Body of pancreas (tissue), 4 donors: Measurements from ENCODE around the gene KLF15. TPM values are rescaled to one million over a fixed set of nuclear protein-coding genes. Genes with fewer than 3 reads are reported as not detected.

Experiments used
- ATAC-seq: fragments of 150-250 bp; one replicate; pipeline ENCODE4 v1.9.1; 2016
- DNase-seq, 4 donors: peaks; one replicate each; pipeline ENCODE4 v3.0.0-alpha.2; 2019
- H3K27ac ChIP-seq, 4 donors: fragments of 200-600 bp; sonication (generic); 1 replicate in 3 of 4; 2 replicates in 1 of 4; pipeline versions ENCODE4 v1.5.1 to v1.6.1; 2016 to 2019; ENCODE audit warnings: mild to moderate bottlenecking in 1 of 4, mixed read lengths in 1 of 4, moderate library complexity in 1 of 4
- H3K27me3 ChIP-seq, 2 donors: fragments of 200-600 bp; sonication (generic); one replicate each; pipeline ENCODE4 v1.6.0; 2016; ENCODE audit warnings: mild to moderate bottlenecking in 1 of 2
- H3K36me3 ChIP-seq, 2 donors: fragments of 200-600 bp; sonication (generic); replicated peaks in 1 of 2; 2 replicates each; pipeline ENCODE4 v1.5.1; 2016; ENCODE audit warnings: low read depth in 2 of 2; ENCODE audit not compliant: insufficient read depth in 1 of 2
- H3K4me1 ChIP-seq: fragments of 200-600 bp; sonication (generic); one replicate; pipeline ENCODE4 v1.6.0; 2016
- H3K4me3 ChIP-seq, 2 donors: fragments of 200-600 bp; sonication (generic); 1 replicate in 1 of 2; 2 replicates in 1 of 2; pipeline ENCODE4 v1.5.1; 2016 to 2019
- H3K9me3 ChIP-seq, 3 donors: fragments of 200-600 bp; sonication (generic); 1 replicate in 2 of 3; 2 replicates in 1 of 3; pipeline ENCODE4 v1.5.1; 2016
- POLR2A ChIP-seq, 3 donors: fragments of 450-650 bp; IDR thresholded peaks; one replicate each; pipeline ENCODE4 v1.6.1; 2016; ENCODE audit warnings: antibody characterized with exemption in 3 of 3, mild to moderate bottlenecking in 2 of 3
- WGBS, 2 donors: methylation state at CpG; one replicate each; pipeline ENCODE4 v1.1.5; 2017; 5-methylcytosine and 5-hydroxymethylcytosine counted together
- intact Hi-C: fragments of 100-400 bp; cut with DNase I; formaldehyde crosslinking; loops from one replicate; pipeline ENCODE4 v1.15.1; 2023
- total RNA-seq, 2 donors: library from RNA; depleted of rRNA; stranded (reverse); fragments of >200 nt; gene quantifications; one replicate each; pipeline ENCODE4 v1.1.0, GENCODE V29; 2016
- TF ChIP-seq, protein P1 (sequence below), 7 experiments: fragments of 450-650 bp in 4 of 7; fragments of 200-600 bp in 3 of 7; sonication (generic) in 3 of 7; IDR thresholded peaks; one replicate each; pipeline ENCODE4 v1.5.1; 2016 to 2019; ENCODE audit warnings: antibody characterized with exemption in 7 of 7

The KLF15 gene
- total RNA-seq, 2 donors from 2014 or later, result 37.4 to 40.2 TPM

DNA sequence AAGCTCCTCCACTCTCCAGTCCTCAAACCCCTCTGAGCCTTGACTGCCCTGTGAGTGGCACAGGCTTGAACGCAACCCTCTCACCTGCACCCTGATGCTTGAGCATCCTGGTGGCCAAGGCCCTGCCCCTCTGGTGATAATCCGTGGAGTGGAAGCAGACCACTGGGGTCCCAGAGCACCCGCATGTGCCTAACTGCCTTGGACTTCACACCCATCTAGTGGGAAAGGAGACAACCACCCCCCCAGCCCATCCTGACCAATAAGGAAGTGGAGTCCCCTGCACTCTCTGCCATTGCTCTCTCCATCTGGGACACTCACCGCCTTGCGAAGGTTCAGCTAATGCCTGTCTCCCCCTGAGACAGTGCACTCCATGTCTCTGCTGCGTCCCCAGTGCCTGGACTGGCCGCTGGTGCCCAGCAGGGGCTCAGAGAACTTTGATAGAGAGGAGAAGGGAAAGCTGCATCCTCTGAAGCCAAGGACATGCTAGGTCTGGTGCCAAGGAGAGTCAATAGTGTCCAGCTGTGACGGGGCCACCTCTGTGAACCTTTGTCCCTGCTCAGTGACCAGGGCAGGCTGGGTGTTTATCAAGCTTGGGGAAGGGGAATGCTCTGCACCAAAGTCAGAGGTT is 3.4 kb downstream of the KLF15 start:
- ATAC-seq, result no peak
- intact Hi-C loops, result loop anchor here (10.0 kb wide), 1 partner anchor 101 kb away; no protein-coding TSS in a partner anchor
- no peaks in the 10 kb centered on the region for H3K27me3 ChIP-seq
- H3K9me3 ChIP-seq, result no peaks in the 10 kb centered on the region
- peak overlapping the region in 3 of 4 donors; percentile 6 to 99 (median 98) for H3K27ac ChIP-seq
- no peak for TF ChIP-seq POLR2A (IDR thresholded peaks at IDR 0.05)
- TF ChIP-seq, protein P1, sequence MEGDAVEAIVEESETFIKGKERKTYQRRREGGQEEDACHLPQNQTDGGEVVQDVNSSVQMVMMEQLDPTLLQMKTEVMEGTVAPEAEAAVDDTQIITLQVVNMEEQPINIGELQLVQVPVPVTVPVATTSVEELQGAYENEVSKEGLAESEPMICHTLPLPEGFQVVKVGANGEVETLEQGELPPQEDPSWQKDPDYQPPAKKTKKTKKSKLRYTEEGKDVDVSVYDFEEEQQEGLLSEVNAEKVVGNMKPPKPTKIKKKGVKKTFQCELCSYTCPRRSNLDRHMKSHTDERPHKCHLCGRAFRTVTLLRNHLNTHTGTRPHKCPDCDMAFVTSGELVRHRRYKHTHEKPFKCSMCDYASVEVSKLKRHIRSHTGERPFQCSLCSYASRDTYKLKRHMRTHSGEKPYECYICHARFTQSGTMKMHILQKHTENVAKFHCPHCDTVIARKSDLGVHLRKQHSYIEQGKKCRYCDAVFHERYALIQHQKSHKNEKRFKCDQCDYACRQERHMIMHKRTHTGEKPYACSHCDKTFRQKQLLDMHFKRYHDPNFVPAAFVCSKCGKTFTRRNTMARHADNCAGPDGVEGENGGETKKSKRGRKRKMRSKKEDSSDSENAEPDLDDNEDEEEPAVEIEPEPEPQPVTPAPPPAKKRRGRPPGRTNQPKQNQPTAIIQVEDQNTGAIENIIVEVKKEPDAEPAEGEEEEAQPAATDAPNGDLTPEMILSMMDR (IDR thresholded peaks at IDR 0.05), result no peak
- H3K4me1 ChIP-seq, result peaks cover 81% of the 10 kb centered on the region
- DNase-seq, result peak in 1 of 4 donors; percentile 53
- H3K4me3 ChIP-seq, result no peak overlapping the region
- WGBS, 2 donors, result 45 to 71% methylated on average over 7 to 8 of the region's 8 CpGs
- H3K36me3 ChIP-seq, result peaks cover 0 to 1% of the 10 kb centered on the region in 2 donors

- Histone ChIP-seq H3K4me3 (no peak overlapping the region), H3K4me1 (peaks cover 83% of the 10 kb centered on the region), H3K36me3 (peaks cover 0 to 1% of the 10 kb centered on the region in 2 donors), H3K9me3 (no peaks in the 10 kb centered on the region), H3K27ac (no peak overlapping the region), H3K27me3 (no peaks in the 10 kb centered on the region)
- DNase-seq, result peak in 3 of 4 donors; percentile 2 to 18 (median 15)
- 82 to 90% methylated on average over 23 to 27 of the region's 27 CpGs for WGBS, 2 donors
- ATAC-seq, result no peak
- TF ChIP-seq, protein P1 (IDR thresholded peaks at IDR 0.05), result no peak
- no peak for TF ChIP-seq POLR2A (IDR thresholded peaks at IDR 0.05)
- intact Hi-C loops, result loop anchor here (10.0 kb wide), 1 partner anchor 102 kb away; no protein-coding TSS in a partner anchor
These were observed 4.4 kb downstream of the KLF15 start for GRCh38 chr3:126352476-126353454.

DNA sequence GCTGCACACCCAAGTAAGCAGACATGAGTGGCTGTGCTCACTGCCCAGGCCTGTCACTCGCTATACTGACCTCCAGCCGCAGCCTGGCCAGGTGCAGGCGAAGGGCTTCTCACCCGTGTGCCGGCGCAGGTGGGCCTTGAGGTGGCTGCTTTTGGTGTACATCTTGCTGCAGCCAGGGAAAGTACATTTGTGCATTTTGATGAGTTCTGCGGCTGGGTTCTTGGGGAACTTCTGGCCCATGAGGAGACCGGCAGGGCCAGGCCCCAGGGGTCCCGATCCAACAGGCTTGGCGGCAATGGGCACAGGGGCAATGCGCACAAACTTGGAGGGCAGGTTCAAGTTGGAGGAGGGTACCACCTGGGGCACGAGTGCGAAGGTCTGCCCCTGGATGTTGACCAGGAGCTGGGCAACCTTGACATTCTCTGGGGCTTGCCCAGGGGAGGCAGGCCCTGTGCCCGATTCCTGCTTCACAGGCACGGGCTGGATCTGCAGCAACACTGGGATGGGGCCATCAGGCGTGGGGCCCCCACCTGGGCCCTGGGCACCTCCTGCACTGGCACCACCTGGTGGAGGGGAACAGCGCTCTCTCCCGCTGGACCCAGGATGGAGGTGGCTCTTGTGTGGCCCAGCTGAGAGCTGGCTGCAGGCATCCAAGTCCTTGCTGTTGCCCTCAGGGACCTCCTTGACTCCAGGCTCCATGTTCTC is 5.3 kb downstream of the KLF15 start:
- intact Hi-C loops, result loop anchor here (10.0 kb wide), 1 partner anchor 103 kb away; no protein-coding TSS in a partner anchor
- TF ChIP-seq, protein P1 (IDR thresholded peaks at IDR 0.05), result peak in 1 of 7 experiments; percentile 12
- no peak for TF ChIP-seq POLR2A (IDR thresholded peaks at IDR 0.05)
- Histone ChIP-seq H3K27me3 (no peaks in the 10 kb centered on the region), H3K36me3 (peaks cover 0 to 1% of the 10 kb centered on the region in 2 donors), H3K27ac (no peak overlapping the region), H3K4me3 (no peak overlapping the region), H3K4me1 (peaks cover 90% of the 10 kb centered on the region), H3K9me3 (no peaks in the 10 kb centered on the region)
- ATAC-seq, result no peak
- 76% methylated on average over 16 of the region's 18 CpGs; no CpG with 5 or more reads in 1 of the 2 donors for WGBS, 2 donors
- DNase-seq, result peak in 2 of 4 donors; percentile 6 to 13

DNA sequence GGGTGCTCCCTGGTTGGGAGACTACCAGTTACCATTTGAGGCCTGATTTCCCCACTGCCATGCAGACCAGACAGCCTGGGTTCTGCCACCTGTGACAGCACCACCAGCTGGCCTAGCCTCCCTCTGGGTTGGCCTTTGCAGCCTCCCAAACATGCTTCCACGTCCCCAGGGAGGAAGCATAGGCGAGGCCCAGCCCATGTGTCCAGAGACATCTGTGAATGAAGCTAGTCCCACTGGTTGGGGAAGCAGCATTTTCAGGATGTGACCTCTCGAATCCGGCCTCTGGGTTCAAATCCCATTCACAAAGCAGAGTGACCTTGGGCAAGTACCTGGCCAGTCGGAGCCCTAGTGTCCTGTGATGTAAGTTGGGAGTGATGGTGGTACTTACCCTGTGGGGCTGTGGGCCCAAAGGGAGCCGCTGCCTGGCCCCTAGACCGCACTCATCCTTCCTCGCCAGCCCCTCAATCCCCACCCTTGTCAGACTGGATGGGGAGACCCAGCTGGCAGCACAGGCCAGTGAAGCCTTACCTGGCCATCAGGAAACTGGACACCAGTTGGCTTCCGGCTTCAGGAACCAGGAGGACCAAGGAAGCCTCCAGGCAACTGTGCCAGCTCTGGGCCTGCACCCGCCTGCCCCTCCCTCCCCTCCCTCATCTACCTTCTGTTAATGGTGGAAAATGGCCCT is 6.0 kb downstream of the KLF15 start:
- no peaks in the 10 kb centered on the region for H3K9me3 ChIP-seq
- H3K36me3 ChIP-seq, result peaks cover 0 to 4% of the 10 kb centered on the region in 2 donors
- H3K27me3 ChIP-seq, result no peaks in the 10 kb centered on the region
- peaks cover 97% of the 10 kb centered on the region for H3K4me1 ChIP-seq
- TF ChIP-seq, protein P1 (IDR thresholded peaks at IDR 0.05), result no peak
- TF ChIP-seq POLR2A (IDR thresholded peaks at IDR 0.05), result no peak
- no peak overlapping the region for H3K27ac ChIP-seq
- peak in 3 of 4 donors; percentile 1 to 15 (median 13) for DNase-seq
- intact Hi-C loops, result loop anchor here (10.0 kb wide), 1 partner anchor 104 kb away; no protein-coding TSS in a partner anchor
- WGBS, 2 donors, result 72% methylated on average over 10 of the region's 10 CpGs; no CpG with 5 or more reads in 1 of the 2 donors
- ATAC-seq, result no peak
- H3K4me3 ChIP-seq, result no peak overlapping the region
